K562 (cell line): Measurements from ENCODE around the gene TMED6. TPM values are rescaled to one million over a fixed set of nuclear protein-coding genes. Genes with fewer than 3 reads are reported as not detected.

Experiments used
- BRF1 ChIP-seq: IDR thresholded peaks from 3 replicates; pipeline ENCODE4 v1.6.1; 2011; ENCODE audit warnings: borderline replicate concordance, mild to moderate bottlenecking; ENCODE audit not compliant: insufficient read length; ENCODE audit errors: extremely low read depth
- CBX2 ChIP-seq: fragments of 200-600 bp; sonication (generic); IDR thresholded peaks from one replicate; pipeline ENCODE4 v1.6.1; 2012; ENCODE audit warnings: mild to moderate bottlenecking, low read length, inconsistent platforms; ENCODE audit not compliant: insufficient read depth, poor library complexity, severe bottlenecking
- CTBP1 ChIP-seq: fragments of 450-650 bp; IDR thresholded peaks from 2 replicates; pipeline ENCODE4 v1.6.1; 2016; ENCODE audit warnings: borderline replicate concordance
- DNMT1 ChIP-seq: fragments of 450-650 bp; IDR thresholded peaks from 2 replicates; pipeline ENCODE4 v1.6.1; 2016; ENCODE audit warnings: antibody characterized with exemption, mild to moderate bottlenecking
- ELK1 ChIP-seq: sonication (generic); formaldehyde crosslinking; IDR thresholded peaks from 2 replicates; pipeline ENCODE4 v1.8.1; 2022; ENCODE audit warnings: missing genetic modification reagents
- ETV6 ChIP-seq, 3 experiments: fragments of 150-350 bp in 1 of 3; sonication (generic) in 1 of 3; formaldehyde crosslinking in 1 of 3; IDR thresholded peaks; 2 replicates each; pipeline versions ENCODE4 v1.6.1 to v1.8.0; 2014 to 2022; ENCODE audit warnings: borderline replicate concordance in 2 of 3, low read depth in 2 of 3, antibody characterized with exemption in 1 of 3, low read length in 1 of 3, mild to moderate bottlenecking in 1 of 3, missing genetic modification reagents in 1 of 3
- FOXP4 ChIP-seq: sonication (generic); formaldehyde crosslinking; IDR thresholded peaks from 2 replicates; pipeline ENCODE4 v1.8.0; 2022; ENCODE audit warnings: mild to moderate bottlenecking, missing genetic modification reagents, borderline replicate concordance
- HCFC1 ChIP-seq: IDR thresholded peaks from 2 replicates; pipeline ENCODE4 v1.6.1; 2012; ENCODE audit warnings: low read depth, low read length, improper control_type of control experiment
- MXI1 ChIP-seq: IDR thresholded peaks from 2 replicates; pipeline ENCODE4 v1.6.1; 2011; ENCODE audit warnings: low read depth, mild to moderate bottlenecking, improper control_type of control experiment, low read length
- NCOA6 ChIP-seq: fragments of 450-650 bp; IDR thresholded peaks from 2 replicates; pipeline ENCODE4 v1.6.1; 2017; ENCODE audit warnings: mild to moderate bottlenecking
- PATZ1 ChIP-seq: fragments of 250-450 bp; sonication (Bioruptor Pico); IDR thresholded peaks from 2 replicates; pipeline ENCODE4 v1.5.0; 2020; ENCODE audit warnings: mild to moderate bottlenecking, borderline replicate concordance
- PYGO2 ChIP-seq: fragments of 450-650 bp; IDR thresholded peaks from 2 replicates; pipeline ENCODE4 v1.6.1; 2016; ENCODE audit warnings: mild to moderate bottlenecking, missing genetic modification characterization, moderate library complexity, missing compliant biosample characterization
- RBM17 ChIP-seq: fragments of 200-400 bp; formaldehyde crosslinking; IDR thresholded peaks from 2 replicates; pipeline ENCODE4 v1.6.1; 2017; ENCODE audit warnings: low read depth, mild to moderate bottlenecking, low read length, borderline replicate concordance
- SAFB ChIP-seq: fragments of 200-400 bp; formaldehyde crosslinking; IDR thresholded peaks from 2 replicates; pipeline ENCODE4 v1.6.1; 2017; ENCODE audit warnings: low read depth, low read length, borderline replicate concordance
- SRSF3 ChIP-seq: fragments of 200-400 bp; formaldehyde crosslinking; IDR thresholded peaks from 2 replicates; pipeline ENCODE4 v1.6.1; 2016; ENCODE audit warnings: mild to moderate bottlenecking, low read length, moderate library complexity; ENCODE audit not compliant: insufficient read depth
- TEAD2 ChIP-seq: fragments of 450-650 bp; IDR thresholded peaks from 2 replicates; pipeline ENCODE4 v1.6.1; 2016; ENCODE audit warnings: missing genetic modification characterization, control low read depth, missing compliant biosample characterization
- WHSC1 ChIP-seq: IDR thresholded peaks from one replicate; pipeline ENCODE4 v1.6.1; 2012; ENCODE audit warnings: low read length, control low read depth, inconsistent platforms
- ZBTB1 ChIP-seq: sonication (generic); formaldehyde crosslinking; IDR thresholded peaks from 2 replicates; pipeline ENCODE4 v1.8.1; 2023; ENCODE audit warnings: missing genetic modification reagents, low read depth, mild to moderate bottlenecking, borderline replicate concordance
- ZNF3 ChIP-seq: fragments of 250-450 bp; sonication (Bioruptor Pico); IDR thresholded peaks from 2 replicates; pipeline ENCODE4 v1.5.0; 2021; ENCODE audit warnings: mild to moderate bottlenecking, moderate library complexity
- ZNF41 ChIP-seq: fragments of 250-450 bp; sonication (Bioruptor Pico); conservative IDR thresholded peaks from 2 replicates; pipeline ENCODE4 v1.4.0; 2020; ENCODE audit warnings: mild to moderate bottlenecking
- ZNF507 ChIP-seq: conservative IDR thresholded peaks from 2 replicates; pipeline ENCODE4 v1.6.1; 2017; ENCODE audit warnings: missing genetic modification characterization, missing compliant biosample characterization
- ZNF79 ChIP-seq: fragments of 250-450 bp; sonication (Bioruptor Pico); IDR thresholded peaks from 2 replicates; pipeline ENCODE4 v1.4.0; 2020; ENCODE audit warnings: low read depth, mild to moderate bottlenecking, moderate library complexity
- ZNF830 ChIP-seq: fragments of 250-450 bp; sonication (Bioruptor Pico); IDR thresholded peaks from 2 replicates; pipeline ENCODE4 v1.5.0; 2021; ENCODE audit warnings: mild to moderate bottlenecking
- polyA plus RNA-seq, 8 experiments: library from polyadenylated mRNA; depleted of rRNA in 4 of 8; stranded (reverse) in 5 of 8; unstranded in 3 of 8; fragments of >200 nt; fragmentation: Nextera tagmentation in 2 of 8; fragmentation: Illumina TruSeq in 1 of 8; extraction: Ambion mirVana in 2 of 8; extraction: Trizol in 1 of 8; gene quantifications; 2 replicates each; pipeline versions ENCODE4 v1.2.1 to v1.2.3, GENCODE V29; 2011 to 2014; ENCODE audit warnings: inconsistent platforms in 1 of 8, missing spikeins in 1 of 8
- total RNA-seq, 7 experiments: library from RNA; depleted of rRNA in 6 of 7; stranded (reverse); fragments of >200 nt in 6 of 7; fragmentation: Illumina TruSeq in 2 of 7; extraction: Trizol in 2 of 7; gene quantifications; 2 replicates each; pipeline versions ENCODE4 v1.2.1 to v1.2.3, GENCODE V29; 2011 to 2021; ENCODE audit warnings: low replicate concordance in 1 of 7

The TMED6 gene
- total and polyA plus RNA-seq, 9 of the 15 experiments (the other 6 are each of a cell fraction or from before 2014, with no cell fraction given) = 0.14 to 0.45 (median 0.25) TPM; not detected in 2

GRCh38 chr16:69339289-69340094 lies 12.1 kb downstream of the TMED6 start, which contains the start of the genes COG8 and NIP7 (continued):
- TF ChIP-seq WHSC1 = no peak
- no peak for TF ChIP-seq ZNF41 (CRISPR knock-in tag)
- TF ChIP-seq CTBP1 = peak; percentile 89
- TF ChIP-seq ZNF3 (CRISPR knock-in tag) = no peak
- no peak for TF ChIP-seq RBM17
- TF ChIP-seq PATZ1 (CRISPR knock-in tag) = no peak
- TF ChIP-seq PYGO2 (tag) = no peak
- no peak for TF ChIP-seq ZBTB1 (CRISPR knock-in tag)
- TF ChIP-seq TEAD2 (tag) = no peak
- no peak for TF ChIP-seq CBX2
- TF ChIP-seq ELK1 (CRISPR knock-in tag) = no peak
- no peak; a peak in 1 of 4 replicates for TF ChIP-seq ETV6 (IDR thresholded peaks at IDR 0.05; ENCODE audit: borderline replicate concordance in 1 of 2, low read depth in 2 of 2, low read length in 1 of 2)
- no peak for TF ChIP-seq ETV6 (CRISPR knock-in tag; IDR thresholded peaks at IDR 0.05; ENCODE audit: borderline replicate concordance)
- no peak for TF ChIP-seq BRF1
- 0 out of 2 replicates have a peak, but pooled peaks have one; percentile 44 for TF ChIP-seq ZNF830 (CRISPR knock-in tag)
- no peak for TF ChIP-seq SRSF3
- TF ChIP-seq ZNF79 (CRISPR knock-in tag) = no peak
- TF ChIP-seq FOXP4 = peak; percentile 90; the same call in 1 of the 2 replicates
- peak; percentile 62 for TF ChIP-seq MXI1
- TF ChIP-seq SAFB = no peak
- no peak for TF ChIP-seq ZNF507 (tag)
- TF ChIP-seq NCOA6 = no peak
- no peak for TF ChIP-seq DNMT1
- peak; percentile 89 for TF ChIP-seq HCFC1
